Brain microvascular endothelial cell (primary cell): ENCODE data around the gene NEK11.

ENCODE experiments used
- DNase-seq: peaks from one replicate; pipeline ENCODE4 v3.0.0-alpha.2; 2020
- H3K27ac ChIP-seq: fragments of 250-450 bp; sonication (Bioruptor Pico); 2 replicates; pipeline ENCODE4 v1.5.1; 2020; ENCODE audit warnings: mild to moderate bottlenecking, moderate library complexity
- H3K27me3 ChIP-seq: fragments of 250-450 bp; sonication (Bioruptor Pico); replicated peaks from 2 replicates; pipeline ENCODE4 v1.5.1; 2020; ENCODE audit warnings: mild to moderate bottlenecking
- H3K36me3 ChIP-seq: fragments of 250-450 bp; sonication (Bioruptor Pico); replicated peaks from 2 replicates; pipeline ENCODE4 v1.5.1; 2020; ENCODE audit warnings: mild to moderate bottlenecking
- H3K4me3 ChIP-seq: 2 replicates; pipeline ENCODE4 v1.5.1; 2011; ENCODE audit warnings: low read depth, mild to moderate bottlenecking, control low read depth, low read length, moderate library complexity
- in situ Hi-C: cut with HindIII; loops from 2 replicates; pipeline ENCODE4 v1.10.0; 2017; ENCODE audit warnings: low sequenced_read_pairs, low pct_ligation_motif_present
- TF ChIP-seq, protein P1 (sequence below): IDR thresholded peaks from 2 replicates; pipeline ENCODE4 v1.5.1; 2011; ENCODE audit warnings: low read depth, mild to moderate bottlenecking, moderate library complexity, low read length, control low read depth, inconsistent platforms; ENCODE audit errors: missing control alignments

Gene NEK11

GRCh38 chr3:131386429-131387165 is 359.9 kb downstream of the NEK11 start:
- H3K27me3 ChIP-seq, result no peaks in the 10 kb centered on the region
- H3K4me3 ChIP-seq, result no peak overlapping the region
- DNase-seq, result no peak
- H3K27ac ChIP-seq, result no peak overlapping the region
- TF ChIP-seq, protein P1, sequence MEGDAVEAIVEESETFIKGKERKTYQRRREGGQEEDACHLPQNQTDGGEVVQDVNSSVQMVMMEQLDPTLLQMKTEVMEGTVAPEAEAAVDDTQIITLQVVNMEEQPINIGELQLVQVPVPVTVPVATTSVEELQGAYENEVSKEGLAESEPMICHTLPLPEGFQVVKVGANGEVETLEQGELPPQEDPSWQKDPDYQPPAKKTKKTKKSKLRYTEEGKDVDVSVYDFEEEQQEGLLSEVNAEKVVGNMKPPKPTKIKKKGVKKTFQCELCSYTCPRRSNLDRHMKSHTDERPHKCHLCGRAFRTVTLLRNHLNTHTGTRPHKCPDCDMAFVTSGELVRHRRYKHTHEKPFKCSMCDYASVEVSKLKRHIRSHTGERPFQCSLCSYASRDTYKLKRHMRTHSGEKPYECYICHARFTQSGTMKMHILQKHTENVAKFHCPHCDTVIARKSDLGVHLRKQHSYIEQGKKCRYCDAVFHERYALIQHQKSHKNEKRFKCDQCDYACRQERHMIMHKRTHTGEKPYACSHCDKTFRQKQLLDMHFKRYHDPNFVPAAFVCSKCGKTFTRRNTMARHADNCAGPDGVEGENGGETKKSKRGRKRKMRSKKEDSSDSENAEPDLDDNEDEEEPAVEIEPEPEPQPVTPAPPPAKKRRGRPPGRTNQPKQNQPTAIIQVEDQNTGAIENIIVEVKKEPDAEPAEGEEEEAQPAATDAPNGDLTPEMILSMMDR, result no peak
- H3K36me3 ChIP-seq, result no peaks in the 10 kb centered on the region
- in situ Hi-C loops, result no loop called here

GRCh38 chr3:131387796-131388489 is 361.3 kb downstream of the NEK11 start:
- Histone ChIP-seq H3K4me3 (no peak overlapping the region), H3K36me3 (no peaks in the 10 kb centered on the region), H3K27ac (no peak overlapping the region), H3K27me3 (no peaks in the 10 kb centered on the region)
- TF ChIP-seq, protein P1, result no peak
- in situ Hi-C loops, result no loop called here
- no peak for DNase-seq

DNA sequence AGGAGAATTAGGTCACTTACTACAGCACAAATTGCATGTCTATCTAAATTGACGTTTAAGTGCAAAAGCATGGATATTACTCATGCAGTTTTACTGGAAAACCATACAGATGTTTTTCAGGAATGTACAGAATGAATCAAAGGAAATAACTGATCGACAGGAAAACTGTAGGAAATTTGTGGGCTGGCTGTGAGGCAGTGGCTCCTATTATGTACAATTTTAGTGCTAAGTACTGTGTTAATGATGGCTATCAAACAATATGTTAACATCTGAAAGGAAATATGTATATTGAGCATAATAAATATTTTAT is 361.8 kb downstream of the NEK11 start:
- H3K36me3 ChIP-seq, result no peaks in the 10 kb centered on the region
- no peak overlapping the region for H3K27ac ChIP-seq
- no peak for DNase-seq
- H3K27me3 ChIP-seq, result no peaks in the 10 kb centered on the region
- TF ChIP-seq, protein P1, result no peak
- in situ Hi-C loops, result no loop called here
- no peak overlapping the region for H3K4me3 ChIP-seq

DNA sequence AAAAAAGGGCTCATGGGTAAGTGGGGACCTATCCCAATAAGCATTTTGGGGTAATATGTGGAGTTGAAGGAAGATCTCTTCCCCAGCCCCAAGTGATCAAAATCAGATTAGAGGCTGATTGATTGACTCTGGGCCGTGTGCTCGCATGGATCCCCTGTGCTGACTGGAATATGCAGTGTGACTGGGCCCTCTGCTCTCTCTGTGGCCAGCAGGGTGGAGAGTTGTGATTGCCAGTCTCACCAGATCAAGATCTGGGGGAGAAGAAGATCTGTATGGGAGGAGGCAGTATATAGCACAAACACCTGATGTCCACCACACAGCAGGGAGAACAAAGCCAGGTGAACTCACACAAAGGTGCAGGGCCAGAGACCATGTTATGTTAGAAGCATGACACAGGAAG is 363.7 kb downstream of the NEK11 start:
- Histone ChIP-seq H3K27ac (no peak overlapping the region), H3K36me3 (no peaks in the 10 kb centered on the region), H3K27me3 (no peaks in the 10 kb centered on the region), H3K4me3 (no peak overlapping the region)
- TF ChIP-seq, protein P1, result no peak
- in situ Hi-C loops, result no loop called here
- DNase-seq, result no peak

- Histone ChIP-seq H3K4me3 (no peak overlapping the region), H3K27ac (no peak overlapping the region), H3K27me3 (no peaks in the 10 kb centered on the region), H3K36me3 (no peaks in the 10 kb centered on the region)
- TF ChIP-seq, protein P1, result no peak
- in situ Hi-C loops, result no loop called here
- no peak for DNase-seq
Observed at GRCh38 chr3:131393051-131393450, 366.4 kb downstream of the NEK11 start.
